WTC11 (cell line): Measurements from ENCODE around the gene NR1H2. TPM values are rescaled to one million over a fixed set of nuclear protein-coding genes. Genes with fewer than 3 reads are reported as not detected.

Experiments used
- ATAC-seq: fragments of 200-7000 bp; cut with Tn5 transposase; 2 replicates; pipeline ENCODE4 v1.10.0; 2021; ENCODE audit warnings: mild to moderate bottlenecking, moderate library complexity
- CTCF ChIA-PET: fragments of 300-600 bp; sonication (Branson Sonifier 250); formaldehyde crosslinking; loops from one replicate; lab custom pipeline; 2021; ENCODE audit warnings: antibody characterized with exemption; lab: Charles Lee
- POLR2A ChIA-PET: fragments of 350-600 bp; sonication (Branson Sonifier 250); formaldehyde crosslinking; loops from one replicate; lab custom pipeline; 2021; ENCODE audit warnings: antibody characterized with exemption; lab: Charles Lee
- DNase-seq: peaks from one replicate; pipeline ENCODE4 v3.0.0; 2021; ENCODE audit warnings: low spot score
- H3K27ac Mint-ChIP-seq: 2 replicates; pipeline ENCODE4 v1.8.0; 2021; ENCODE audit warnings: mixed read lengths
- H3K27me3 Mint-ChIP-seq: 2 replicates; pipeline ENCODE4 v1.8.0; 2021; ENCODE audit warnings: low read depth, mild to moderate bottlenecking, moderate library complexity, mixed read lengths
- H3K36me3 Mint-ChIP-seq: 2 replicates; pipeline ENCODE4 v1.8.0; 2021; ENCODE audit warnings: mixed read lengths
- H3K4me1 Mint-ChIP-seq: 2 replicates; pipeline ENCODE4 v1.8.0; 2022; ENCODE audit warnings: mixed read lengths
- H3K4me3 Mint-ChIP-seq: 2 replicates; pipeline ENCODE4 v1.8.0; 2021; ENCODE audit warnings: mild to moderate bottlenecking, moderate library complexity, mixed read lengths
- H3K9me3 Mint-ChIP-seq: 2 replicates; pipeline ENCODE4 v1.8.0; 2021; ENCODE audit warnings: mixed read lengths
- ELF4 ChIP-seq: sonication (generic); formaldehyde crosslinking; IDR thresholded peaks from 2 replicates; pipeline ENCODE4 v1.8.1; 2022; ENCODE audit warnings: low read depth, mild to moderate bottlenecking, moderate library complexity, missing genetic modification reagents
- EMX1 ChIP-seq: fragments of 250-450 bp; sonication (Bioruptor Pico); IDR thresholded peaks from 2 replicates; pipeline ENCODE4 v1.8.0; 2021; ENCODE audit warnings: mild to moderate bottlenecking
- GABPB1 ChIP-seq: sonication (generic); formaldehyde crosslinking; IDR thresholded peaks from 2 replicates; pipeline ENCODE4 v1.8.1; 2023; ENCODE audit warnings: mild to moderate bottlenecking, missing genetic modification reagents
- HMGA2 ChIP-seq: fragments of 250-450 bp; sonication (Bioruptor Pico); IDR thresholded peaks from 2 replicates; pipeline ENCODE4 v1.4.0; 2021; ENCODE audit warnings: mild to moderate bottlenecking, moderate library complexity
- IRF2 ChIP-seq: sonication (generic); formaldehyde crosslinking; IDR thresholded peaks from 2 replicates; pipeline ENCODE4 v1.8.0; 2022; ENCODE audit warnings: low read depth, missing genetic modification reagents, borderline replicate concordance
- KAT7 ChIP-seq: sonication (generic); formaldehyde crosslinking; IDR thresholded peaks from 2 replicates; pipeline ENCODE4 v1.8.1; 2023; ENCODE audit warnings: missing genetic modification reagents, mild to moderate bottlenecking, borderline replicate concordance
- MXD4 ChIP-seq: fragments of 250-450 bp; sonication (Bioruptor Pico); IDR thresholded peaks from 2 replicates; pipeline ENCODE4 v1.8.0; 2021; ENCODE audit warnings: mild to moderate bottlenecking, moderate library complexity, borderline replicate concordance
- RELA ChIP-seq: sonication (generic); formaldehyde crosslinking; IDR thresholded peaks from 2 replicates; pipeline ENCODE4 v1.8.1; 2022; ENCODE audit warnings: missing genetic modification reagents, mild to moderate bottlenecking, borderline replicate concordance
- ZNF416 ChIP-seq: fragments of 250-450 bp; sonication (Bioruptor Pico); IDR thresholded peaks from 2 replicates; pipeline ENCODE4 v1.9.0; 2021; ENCODE audit warnings: mild to moderate bottlenecking, inconsistent platforms
- total RNA-seq: library from RNA; stranded (reverse); gene quantifications from 3 replicates; pipeline ENCODE4 v1.2.3, GENCODE V29; 2021
- TF ChIP-seq, protein P1 (sequence below): sonication (generic); formaldehyde crosslinking; IDR thresholded peaks from 2 replicates; pipeline ENCODE4 v1.8.0; 2023; ENCODE audit warnings: missing genetic modification reagents, mild to moderate bottlenecking, borderline replicate concordance
- TF ChIP-seq, protein P2 (sequence below): sonication (generic); formaldehyde crosslinking; IDR thresholded peaks from 2 replicates; pipeline ENCODE4 v1.8.0; 2022; ENCODE audit warnings: mild to moderate bottlenecking, missing genetic modification reagents
- TF ChIP-seq, protein P3 (sequence below): sonication (generic); formaldehyde crosslinking; IDR thresholded peaks from 2 replicates; pipeline ENCODE4 v1.8.1; 2022; ENCODE audit warnings: low read depth, mild to moderate bottlenecking, moderate library complexity, missing genetic modification reagents, borderline replicate concordance
- TF ChIP-seq, protein P4 (sequence below): sonication (generic); formaldehyde crosslinking; IDR thresholded peaks from 2 replicates; pipeline ENCODE4 v1.8.0; 2023; ENCODE audit warnings: mild to moderate bottlenecking, missing genetic modification reagents
- TF ChIP-seq, protein P5 (sequence below): fragments of 250-450 bp; sonication (Bioruptor Pico); IDR thresholded peaks from 2 replicates; pipeline ENCODE4 v1.9.0; 2021; ENCODE audit warnings: mild to moderate bottlenecking

The NR1H2 gene
- total RNA-seq, 1 experiment from 2014 or later = 45.8 TPM

DNA sequence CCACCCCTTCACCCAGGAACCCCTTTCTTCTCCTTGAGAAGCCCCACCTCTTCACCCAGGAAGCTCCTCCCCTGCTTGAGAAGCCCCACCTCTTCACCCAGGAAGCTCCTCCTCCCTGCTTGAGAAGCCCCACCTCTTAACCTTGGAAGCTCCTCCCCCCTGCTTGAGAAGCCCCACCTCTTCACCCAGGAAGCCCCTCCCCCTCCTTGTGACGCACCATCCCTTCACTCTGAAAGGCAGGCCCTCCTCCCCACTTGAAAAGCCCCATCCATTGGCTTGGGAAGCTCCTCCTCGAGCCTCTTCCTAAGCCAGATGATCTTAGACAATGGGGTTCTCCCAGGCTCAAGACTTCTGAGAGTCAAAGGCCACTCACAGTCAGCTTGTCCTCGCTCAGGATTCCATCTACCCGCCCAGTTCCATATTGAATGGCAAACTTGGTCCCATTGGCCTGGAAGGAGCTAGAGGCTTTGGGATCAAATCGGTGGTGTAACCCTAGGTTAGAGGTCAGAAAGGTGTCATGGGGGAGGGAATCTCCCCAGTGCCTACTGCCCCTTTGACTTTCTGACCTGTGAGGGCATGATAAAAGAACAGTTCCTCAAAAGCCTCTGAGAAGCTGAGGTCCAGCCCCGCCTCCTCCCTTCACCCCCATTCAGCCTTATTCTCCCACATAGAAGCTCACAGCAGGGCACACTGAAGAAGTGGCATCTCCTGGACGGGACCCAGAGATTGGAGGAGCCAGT lies 14.8 kb upstream of the NR1H2 start (continued):
- TF ChIP-seq, protein P1, sequence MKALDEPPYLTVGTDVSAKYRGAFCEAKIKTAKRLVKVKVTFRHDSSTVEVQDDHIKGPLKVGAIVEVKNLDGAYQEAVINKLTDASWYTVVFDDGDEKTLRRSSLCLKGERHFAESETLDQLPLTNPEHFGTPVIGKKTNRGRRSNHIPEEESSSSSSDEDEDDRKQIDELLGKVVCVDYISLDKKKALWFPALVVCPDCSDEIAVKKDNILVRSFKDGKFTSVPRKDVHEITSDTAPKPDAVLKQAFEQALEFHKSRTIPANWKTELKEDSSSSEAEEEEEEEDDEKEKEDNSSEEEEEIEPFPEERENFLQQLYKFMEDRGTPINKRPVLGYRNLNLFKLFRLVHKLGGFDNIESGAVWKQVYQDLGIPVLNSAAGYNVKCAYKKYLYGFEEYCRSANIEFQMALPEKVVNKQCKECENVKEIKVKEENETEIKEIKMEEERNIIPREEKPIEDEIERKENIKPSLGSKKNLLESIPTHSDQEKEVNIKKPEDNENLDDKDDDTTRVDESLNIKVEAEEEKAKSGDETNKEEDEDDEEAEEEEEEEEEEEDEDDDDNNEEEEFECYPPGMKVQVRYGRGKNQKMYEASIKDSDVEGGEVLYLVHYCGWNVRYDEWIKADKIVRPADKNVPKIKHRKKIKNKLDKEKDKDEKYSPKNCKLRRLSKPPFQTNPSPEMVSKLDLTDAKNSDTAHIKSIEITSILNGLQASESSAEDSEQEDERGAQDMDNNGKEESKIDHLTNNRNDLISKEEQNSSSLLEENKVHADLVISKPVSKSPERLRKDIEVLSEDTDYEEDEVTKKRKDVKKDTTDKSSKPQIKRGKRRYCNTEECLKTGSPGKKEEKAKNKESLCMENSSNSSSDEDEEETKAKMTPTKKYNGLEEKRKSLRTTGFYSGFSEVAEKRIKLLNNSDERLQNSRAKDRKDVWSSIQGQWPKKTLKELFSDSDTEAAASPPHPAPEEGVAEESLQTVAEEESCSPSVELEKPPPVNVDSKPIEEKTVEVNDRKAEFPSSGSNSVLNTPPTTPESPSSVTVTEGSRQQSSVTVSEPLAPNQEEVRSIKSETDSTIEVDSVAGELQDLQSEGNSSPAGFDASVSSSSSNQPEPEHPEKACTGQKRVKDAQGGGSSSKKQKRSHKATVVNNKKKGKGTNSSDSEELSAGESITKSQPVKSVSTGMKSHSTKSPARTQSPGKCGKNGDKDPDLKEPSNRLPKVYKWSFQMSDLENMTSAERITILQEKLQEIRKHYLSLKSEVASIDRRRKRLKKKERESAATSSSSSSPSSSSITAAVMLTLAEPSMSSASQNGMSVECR (CRISPR knock-in tag) = no peak
- TF ChIP-seq KAT7 (no peak), RELA (CRISPR knock-in tag) (no peak), MXD4 (CRISPR knock-in tag) (no peak), IRF2 (CRISPR knock-in tag) (no peak)
- TF ChIP-seq, protein P2, sequence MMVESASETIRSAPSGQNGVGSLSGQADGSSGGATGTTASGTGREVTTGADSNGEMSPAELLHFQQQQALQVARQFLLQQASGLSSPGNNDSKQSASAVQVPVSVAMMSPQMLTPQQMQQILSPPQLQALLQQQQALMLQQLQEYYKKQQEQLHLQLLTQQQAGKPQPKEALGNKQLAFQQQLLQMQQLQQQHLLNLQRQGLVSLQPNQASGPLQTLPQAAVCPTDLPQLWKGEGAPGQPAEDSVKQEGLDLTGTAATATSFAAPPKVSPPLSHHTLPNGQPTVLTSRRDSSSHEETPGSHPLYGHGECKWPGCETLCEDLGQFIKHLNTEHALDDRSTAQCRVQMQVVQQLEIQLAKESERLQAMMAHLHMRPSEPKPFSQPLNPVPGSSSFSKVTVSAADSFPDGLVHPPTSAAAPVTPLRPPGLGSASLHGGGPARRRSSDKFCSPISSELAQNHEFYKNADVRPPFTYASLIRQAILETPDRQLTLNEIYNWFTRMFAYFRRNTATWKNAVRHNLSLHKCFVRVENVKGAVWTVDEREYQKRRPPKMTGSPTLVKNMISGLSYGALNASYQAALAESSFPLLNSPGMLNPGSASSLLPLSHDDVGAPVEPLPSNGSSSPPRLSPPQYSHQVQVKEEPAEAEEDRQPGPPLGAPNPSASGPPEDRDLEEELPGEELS (CRISPR knock-in tag) = no peak
- TF ChIP-seq, protein P3, sequence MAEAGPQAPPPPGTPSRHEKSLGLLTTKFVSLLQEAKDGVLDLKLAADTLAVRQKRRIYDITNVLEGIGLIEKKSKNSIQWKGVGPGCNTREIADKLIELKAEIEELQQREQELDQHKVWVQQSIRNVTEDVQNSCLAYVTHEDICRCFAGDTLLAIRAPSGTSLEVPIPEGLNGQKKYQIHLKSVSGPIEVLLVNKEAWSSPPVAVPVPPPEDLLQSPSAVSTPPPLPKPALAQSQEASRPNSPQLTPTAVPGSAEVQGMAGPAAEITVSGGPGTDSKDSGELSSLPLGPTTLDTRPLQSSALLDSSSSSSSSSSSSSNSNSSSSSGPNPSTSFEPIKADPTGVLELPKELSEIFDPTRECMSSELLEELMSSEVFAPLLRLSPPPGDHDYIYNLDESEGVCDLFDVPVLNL (CRISPR knock-in tag) = no peak
- TF ChIP-seq, all 79 proteins: peak for 0

DNA sequence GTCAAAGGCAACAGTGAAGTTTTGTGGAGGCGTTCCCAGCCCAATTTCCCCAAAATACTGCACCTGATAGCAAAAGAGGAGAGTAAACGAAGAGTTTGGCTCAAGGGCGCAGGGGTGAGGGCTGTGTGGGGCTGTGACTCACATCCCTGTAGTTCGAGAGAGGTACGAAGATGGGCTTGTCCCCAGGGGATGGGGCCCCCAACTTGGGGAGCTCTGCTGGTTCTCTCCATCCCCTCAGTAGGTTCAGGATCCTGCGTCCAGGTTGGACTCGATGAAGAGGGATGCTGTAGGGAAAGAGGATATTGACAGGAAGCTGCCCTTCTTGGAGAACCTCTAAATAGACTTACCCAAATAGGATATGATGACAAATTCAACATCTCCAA lies 14.2 kb upstream of the NR1H2 start:
- POLR2A ChIA-PET = no interaction called here
- H3K27me3 Mint-ChIP-seq = peaks cover 25% of the 10 kb centered on the region
- TF ChIP-seq GABPB1 (CRISPR knock-in tag) = no peak
- TF ChIP-seq, protein P4, sequence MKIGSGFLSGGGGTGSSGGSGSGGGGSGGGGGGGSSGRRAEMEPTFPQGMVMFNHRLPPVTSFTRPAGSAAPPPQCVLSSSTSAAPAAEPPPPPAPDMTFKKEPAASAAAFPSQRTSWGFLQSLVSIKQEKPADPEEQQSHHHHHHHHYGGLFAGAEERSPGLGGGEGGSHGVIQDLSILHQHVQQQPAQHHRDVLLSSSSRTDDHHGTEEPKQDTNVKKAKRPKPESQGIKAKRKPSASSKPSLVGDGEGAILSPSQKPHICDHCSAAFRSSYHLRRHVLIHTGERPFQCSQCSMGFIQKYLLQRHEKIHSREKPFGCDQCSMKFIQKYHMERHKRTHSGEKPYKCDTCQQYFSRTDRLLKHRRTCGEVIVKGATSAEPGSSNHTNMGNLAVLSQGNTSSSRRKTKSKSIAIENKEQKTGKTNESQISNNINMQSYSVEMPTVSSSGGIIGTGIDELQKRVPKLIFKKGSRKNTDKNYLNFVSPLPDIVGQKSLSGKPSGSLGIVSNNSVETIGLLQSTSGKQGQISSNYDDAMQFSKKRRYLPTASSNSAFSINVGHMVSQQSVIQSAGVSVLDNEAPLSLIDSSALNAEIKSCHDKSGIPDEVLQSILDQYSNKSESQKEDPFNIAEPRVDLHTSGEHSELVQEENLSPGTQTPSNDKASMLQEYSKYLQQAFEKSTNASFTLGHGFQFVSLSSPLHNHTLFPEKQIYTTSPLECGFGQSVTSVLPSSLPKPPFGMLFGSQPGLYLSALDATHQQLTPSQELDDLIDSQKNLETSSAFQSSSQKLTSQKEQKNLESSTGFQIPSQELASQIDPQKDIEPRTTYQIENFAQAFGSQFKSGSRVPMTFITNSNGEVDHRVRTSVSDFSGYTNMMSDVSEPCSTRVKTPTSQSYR = no peak
- no peak for TF ChIP-seq RELA (CRISPR knock-in tag)
- no peak for TF ChIP-seq ELF4 (CRISPR knock-in tag)
- no peak for TF ChIP-seq HMGA2 (CRISPR knock-in tag)
- TF ChIP-seq ZNF416 (CRISPR knock-in tag) = no peak
- no peak for TF ChIP-seq MXD4 (CRISPR knock-in tag)
- TF ChIP-seq, protein P5, sequence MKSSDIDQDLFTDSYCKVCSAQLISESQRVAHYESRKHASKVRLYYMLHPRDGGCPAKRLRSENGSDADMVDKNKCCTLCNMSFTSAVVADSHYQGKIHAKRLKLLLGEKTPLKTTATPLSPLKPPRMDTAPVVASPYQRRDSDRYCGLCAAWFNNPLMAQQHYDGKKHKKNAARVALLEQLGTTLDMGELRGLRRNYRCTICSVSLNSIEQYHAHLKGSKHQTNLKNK = no peak
- TF ChIP-seq EMX1 (CRISPR knock-in tag) = no peak
- no peak overlapping the region for H3K4me3 Mint-ChIP-seq
- CTCF ChIA-PET = interaction anchor here (0.9 to 2.8 kb wide), 5 partner anchors 53 to 194 kb away, joined by 3 to 8 read pairs (median 4); no protein-coding TSS in a partner anchor
- H3K27ac Mint-ChIP-seq = no peak overlapping the region
- ATAC-seq = no peak
- no peaks in the 10 kb centered on the region for H3K36me3 Mint-ChIP-seq
- no peak for DNase-seq
- H3K9me3 Mint-ChIP-seq = 0 out of 2 replicates have a peak, but pooled peaks cover 5% of the 10 kb centered on the region
- H3K4me1 Mint-ChIP-seq = peaks cover 2% of the 10 kb centered on the region; the same call in 1 of the 2 replicates
